Fibroblast of pulmonary artery (primary cell): ENCODE data around the gene AADAT.

Experiments used
- DNase-seq: peaks from one replicate; pipeline ENCODE4 v3.0.0-alpha.2; 2010; ENCODE audit warnings: low read depth
- H3K4me3 ChIP-seq: replicated peaks from 2 replicates; pipeline ENCODE4 v1.5.1; 2011; ENCODE audit warnings: low read depth, mild to moderate bottlenecking, control low read depth, low read length, moderate library complexity
- CTCF ChIP-seq: IDR thresholded peaks from 2 replicates; pipeline ENCODE4 v1.5.1; 2011; ENCODE audit warnings: mild to moderate bottlenecking, control low read depth, low read length, inconsistent platforms; ENCODE audit errors: missing control alignments

Gene AADAT

GRCh38 chr4:170037481-170037880 lies 52.3 kb downstream of the AADAT start:
- no peak overlapping the region for H3K4me3 ChIP-seq
- no peak for DNase-seq
- TF ChIP-seq CTCF: no peak

- no peak overlapping the region for H3K4me3 ChIP-seq
- DNase-seq: no peak
- TF ChIP-seq CTCF: no peak
Measured at GRCh38 chr4:170035845-170036244, 53.9 kb downstream of the AADAT start.

- TF ChIP-seq CTCF: no peak
- no peak for DNase-seq
- H3K4me3 ChIP-seq: no peak overlapping the region
Measured at GRCh38 chr4:170035231-170035630, 54.5 kb downstream of the AADAT start.

GRCh38 chr4:170033999-170034398 lies 55.8 kb downstream of the AADAT start:
- DNase-seq: no peak
- no peak overlapping the region for H3K4me3 ChIP-seq
- TF ChIP-seq CTCF: no peak

GRCh38 chr4:170030121-170030520 lies 59.6 kb downstream of the AADAT start:
- no peak overlapping the region for H3K4me3 ChIP-seq
- no peak for DNase-seq
- no peak for TF ChIP-seq CTCF

- DNase-seq: peak; percentile 98
- peak overlapping the region; percentile 86 for H3K4me3 ChIP-seq
- TF ChIP-seq CTCF: no peak
Measured at GRCh38 chr4:170027181-170027829, 62.5 kb downstream of the AADAT start.
